Erythroblast (primary cell): ENCODE results near the gene KIAA1671.

Source experiments
- DNase-seq, 2 experiments: peaks; one replicate each; lab custom pipeline; 2025; lab: John Stamatoyannopoulos, UW
- GATA1 ChIP-seq: IDR thresholded peaks from 2 replicates; pipeline ENCODE4 v1.6.1; 2011; ENCODE audit warnings: low read depth, mild to moderate bottlenecking, control low read depth, low read length, moderate library complexity
- POLR2A ChIP-seq: IDR thresholded peaks from 2 replicates; pipeline ENCODE4 v1.6.1; 2011; ENCODE audit warnings: mild to moderate bottlenecking, low read length

Gene KIAA1671

DNA sequence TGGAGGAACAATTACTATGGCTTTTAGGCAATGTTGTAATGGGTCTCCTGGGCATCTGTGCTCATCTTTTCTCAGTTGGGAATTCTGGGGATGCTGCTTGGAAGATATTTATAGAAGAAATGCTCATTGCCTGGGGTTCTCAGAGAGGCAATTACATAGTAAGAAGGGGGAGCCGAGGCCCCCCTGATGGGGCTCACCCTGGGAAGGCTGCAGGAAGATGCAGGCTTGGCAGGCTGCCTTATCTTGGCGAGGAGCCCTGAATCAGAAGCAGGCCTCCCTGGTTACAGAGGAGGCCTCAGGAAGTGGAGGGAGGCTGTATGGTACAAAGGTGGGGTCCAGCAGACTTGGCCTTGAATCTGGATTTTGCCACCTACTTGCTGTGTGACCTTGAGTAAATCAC is 186.5 kb downstream of the KIAA1671 start:
- no peak for TF ChIP-seq POLR2A
- TF ChIP-seq GATA1, result no peak
- no peak for DNase-seq

DNA sequence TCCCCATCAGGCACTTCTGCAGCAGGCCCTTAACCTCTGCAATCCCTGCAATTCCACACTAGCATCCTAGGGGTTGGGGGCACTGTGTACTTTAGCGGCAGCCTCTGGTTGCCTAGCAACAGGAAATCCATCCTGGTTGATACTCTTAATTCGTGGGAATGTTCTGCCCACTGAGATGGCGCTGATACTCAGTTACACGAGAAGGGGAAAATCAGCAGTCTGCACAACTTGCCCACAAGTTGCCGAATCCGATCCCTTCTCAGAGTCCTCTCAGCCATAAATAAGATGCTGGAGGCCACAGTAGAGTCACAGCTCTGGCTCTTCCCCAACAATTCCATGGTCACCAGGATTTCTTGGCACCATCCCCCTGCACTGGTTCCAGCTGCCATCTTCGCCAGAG is 189.6 kb downstream of the KIAA1671 start:
- TF ChIP-seq POLR2A (no peak), GATA1 (no peak)
- DNase-seq, result no peak

DNA sequence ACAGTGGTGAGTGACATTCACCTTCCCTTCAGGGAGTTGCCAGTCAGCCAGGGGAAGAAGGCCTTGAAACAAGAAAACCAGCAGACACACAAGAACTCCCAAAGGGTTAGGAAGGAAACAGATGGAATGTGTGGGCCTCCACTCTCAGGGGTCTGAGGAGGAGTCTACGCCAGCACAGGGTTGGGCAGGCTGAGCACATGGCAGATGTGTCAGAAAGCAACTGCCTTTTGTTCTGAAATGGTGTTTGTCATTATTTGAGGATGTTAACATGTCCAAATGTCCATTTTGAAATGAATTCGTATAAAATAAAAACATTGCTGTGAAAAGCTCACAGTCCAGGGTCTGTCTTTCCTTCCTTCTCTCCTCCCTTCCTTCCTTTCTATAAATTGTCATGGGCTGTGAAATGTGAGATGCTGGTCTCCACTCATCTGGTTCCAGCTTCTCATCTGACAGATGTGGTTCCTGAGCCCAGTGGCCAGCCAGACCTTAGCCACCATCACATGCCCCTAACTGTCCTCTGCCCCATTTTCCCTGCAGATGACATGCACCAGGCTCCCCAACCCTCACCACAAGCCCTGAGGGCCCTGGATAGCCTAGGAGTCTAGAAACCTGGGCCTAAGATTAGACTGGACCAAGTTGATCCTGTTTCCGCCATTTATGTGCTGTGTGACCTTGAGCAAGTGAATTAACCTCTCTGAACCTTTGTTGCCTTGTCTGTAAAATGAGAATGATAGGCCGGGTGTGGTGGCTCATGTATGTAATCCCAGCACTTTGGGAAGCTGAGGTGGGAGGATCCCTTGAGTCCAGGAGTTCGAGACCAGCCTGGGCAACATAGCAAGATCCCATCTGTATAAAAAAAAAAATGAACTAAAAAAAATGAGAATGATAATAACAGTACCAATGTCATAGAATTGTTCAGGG is 190.9 kb downstream of the KIAA1671 start:
- TF ChIP-seq POLR2A, result no peak
- no peak for TF ChIP-seq GATA1
- no peak for DNase-seq

DNA sequence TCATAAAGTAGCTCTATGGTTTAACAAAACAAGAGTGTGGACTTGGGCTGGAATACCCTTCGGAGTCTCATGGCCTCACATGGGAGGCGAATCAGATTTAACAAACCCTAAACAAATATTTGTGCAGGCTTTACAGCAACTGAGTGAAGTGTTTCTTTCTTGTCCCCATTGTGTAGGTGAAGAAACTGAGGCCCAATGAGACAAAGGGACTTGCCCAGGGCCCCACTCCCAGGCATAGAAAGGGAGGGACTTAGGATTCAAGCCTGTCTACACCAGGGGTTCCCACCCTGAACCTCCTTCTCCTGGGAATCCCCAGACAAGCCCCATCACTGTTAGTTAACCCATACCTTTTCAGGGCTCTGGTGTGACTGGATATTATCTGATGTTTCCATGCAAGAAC is 192.0 kb downstream of the KIAA1671 start:
- TF ChIP-seq GATA1 (no peak), POLR2A (no peak)
- no peak for DNase-seq

- no peak for DNase-seq
- TF ChIP-seq POLR2A, result no peak
- TF ChIP-seq GATA1, result no peak
These were observed 193.8 kb downstream of the KIAA1671 start for GRCh38 chr22:25146307-25146706.

GRCh38 chr22:25146906-25147641 is 194.6 kb downstream of the KIAA1671 start:
- no peak for DNase-seq
- TF ChIP-seq GATA1 (no peak), POLR2A (no peak)

DNA sequence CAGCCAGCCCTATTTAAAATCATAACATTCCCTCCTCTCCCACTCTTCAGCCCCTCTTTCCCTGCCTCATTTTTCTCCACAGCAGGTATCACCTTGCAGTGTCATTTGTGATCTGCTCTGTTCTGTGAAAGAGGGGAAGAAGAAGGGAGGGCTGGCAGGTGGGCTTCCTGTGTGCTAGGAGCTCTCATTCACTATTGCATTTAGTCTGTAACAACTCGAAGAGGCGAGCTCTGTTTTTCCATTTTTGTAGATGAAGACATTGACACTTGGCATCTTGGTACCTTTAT is 195.1 kb downstream of the KIAA1671 start:
- DNase-seq, result no peak
- TF ChIP-seq GATA1, result no peak
- no peak for TF ChIP-seq POLR2A

- peak; percentile 48 to 67 for DNase-seq
- no peak for TF ChIP-seq GATA1
- TF ChIP-seq POLR2A, result no peak
These were observed 195.7 kb downstream of the KIAA1671 start for GRCh38 chr22:25148149-25148691.

DNA sequence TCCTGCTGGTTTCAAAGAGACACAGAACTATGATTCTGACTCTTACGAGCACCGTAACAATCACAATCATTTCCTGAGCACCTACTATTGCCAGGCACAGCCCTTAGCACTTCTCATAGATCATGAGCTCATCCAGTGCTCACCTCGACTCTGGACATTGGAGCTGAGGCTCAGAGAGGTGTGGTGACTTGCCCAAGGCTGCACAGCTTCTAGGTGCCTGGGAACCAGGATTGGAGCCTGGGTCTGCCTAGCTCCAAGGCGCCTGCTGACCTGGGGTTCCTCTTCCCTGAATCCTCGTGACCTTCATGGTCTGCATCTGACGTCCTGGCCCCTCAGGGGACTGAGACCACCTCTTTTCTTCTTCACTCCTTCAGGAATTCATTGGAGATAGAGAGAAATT is 196.5 kb downstream of the KIAA1671 start:
- no peak for DNase-seq
- no peak for TF ChIP-seq GATA1
- no peak for TF ChIP-seq POLR2A

DNA sequence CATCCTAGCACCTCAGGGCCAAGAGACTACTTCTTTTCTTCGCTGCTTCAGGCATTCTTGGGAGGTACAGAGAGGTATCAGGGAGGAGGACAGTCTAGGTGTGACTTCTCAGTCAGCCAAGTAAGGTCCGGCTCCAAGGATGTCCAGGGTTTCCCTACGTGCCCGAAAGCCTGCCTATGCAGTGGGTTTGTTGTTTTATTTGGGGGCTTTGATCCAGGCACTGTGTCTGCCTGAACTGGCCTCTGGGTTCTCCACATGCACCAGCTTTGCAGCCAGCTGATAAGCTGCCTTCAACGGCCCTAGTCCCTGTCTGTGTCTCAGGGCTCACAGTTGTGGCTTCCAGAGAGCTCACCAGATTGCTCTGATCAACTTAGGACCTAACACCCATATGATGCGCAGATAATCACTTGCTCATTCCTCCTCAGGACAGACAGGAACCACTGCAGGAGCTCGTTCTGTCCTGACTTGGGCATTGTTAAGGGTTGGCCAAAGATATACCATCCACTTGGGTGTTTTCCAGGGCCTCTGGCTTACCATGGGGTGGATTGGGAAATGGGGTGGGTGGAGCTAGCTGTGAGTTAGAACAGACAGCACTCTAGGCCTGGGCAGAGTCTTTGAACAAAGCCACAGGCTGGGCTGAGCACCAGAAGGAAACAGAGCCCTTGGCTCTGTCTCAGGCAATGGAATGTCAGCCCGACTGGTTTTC is 201.6 kb downstream of the KIAA1671 start:
- DNase-seq, result peak; percentile 18 to 63
- TF ChIP-seq GATA1 (no peak), POLR2A (no peak)

- TF ChIP-seq GATA1 (no peak), POLR2A (no peak)
- no peak for DNase-seq
These were observed 202.1 kb downstream of the KIAA1671 start for GRCh38 chr22:25154667-25154999.

DNA sequence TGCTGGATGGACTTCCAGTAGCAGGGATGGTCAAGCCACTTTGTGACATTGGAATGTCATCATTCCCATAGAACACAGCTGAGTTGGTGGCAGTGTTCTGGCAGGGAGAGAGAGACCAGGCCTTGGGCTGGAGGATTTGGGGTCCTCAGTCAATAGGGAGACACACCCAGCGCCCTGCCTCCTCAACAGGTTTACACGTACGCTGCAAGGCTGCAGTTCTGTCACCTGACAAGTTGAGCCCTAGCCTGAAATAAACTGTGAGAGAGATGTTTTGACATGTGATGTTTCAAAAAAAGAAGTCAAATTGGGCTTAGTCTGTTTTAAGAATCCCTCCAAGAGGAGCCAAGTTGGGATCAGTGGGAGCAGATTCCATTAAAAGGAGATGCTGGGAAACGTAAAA is 204.2 kb downstream of the KIAA1671 start:
- TF ChIP-seq POLR2A, result no peak
- no peak for TF ChIP-seq GATA1
- DNase-seq, result no peak

GRCh38 chr22:25159028-25159427 is 206.5 kb downstream of the KIAA1671 start:
- no peak for TF ChIP-seq GATA1
- no peak for DNase-seq
